Suprapubic skin (tissue), 4 donors: ENCODE data around the gene DERL2. TPM values are rescaled to one million over a fixed set of nuclear protein-coding genes. Genes with fewer than 3 reads are reported as not detected.
"Not testable (repeated sequence)": the region's sequence is repeated elsewhere in the genome, so short reads cannot be mapped to it uniquely, and the experiment has no call there.

Source experiments
- DNase-seq, 2 donors: peaks; one replicate each; pipeline ENCODE4 v3.0.0-alpha.2; 2019; ENCODE audit warnings: low spot score in 2 of 2
- H3K27ac ChIP-seq: fragments of 200-600 bp; sonication (generic); one replicate; pipeline ENCODE4 v1.5.1; 2019
- H3K27me3 ChIP-seq: fragments of 200-600 bp; sonication (generic); one replicate; pipeline ENCODE4 v1.5.1; 2019
- H3K36me3 ChIP-seq: fragments of 200-600 bp; sonication (generic); one replicate; pipeline ENCODE4 v1.5.1; 2019
- H3K4me1 ChIP-seq: fragments of 200-600 bp; sonication (generic); one replicate; pipeline ENCODE4 v1.5.1; 2019
- H3K4me3 ChIP-seq: fragments of 200-600 bp; sonication (generic); one replicate; pipeline ENCODE4 v1.5.1; 2019; ENCODE audit warnings: mild to moderate bottlenecking
- H3K9me3 ChIP-seq: fragments of 200-600 bp; sonication (generic); one replicate; pipeline ENCODE4 v1.5.1; 2019
- EP300 ChIP-seq: sonication (generic); formaldehyde crosslinking; IDR thresholded peaks from one replicate; pipeline ENCODE4 v1.6.1; 2017; ENCODE audit warnings: antibody characterized with exemption
- POLR2A ChIP-seq, 2 donors: fragments of 450-650 bp; IDR thresholded peaks; one replicate each; pipeline ENCODE4 v1.6.1; 2017; ENCODE audit warnings: antibody characterized with exemption in 2 of 2, mild to moderate bottlenecking in 2 of 2, moderate library complexity in 2 of 2
- POLR2AphosphoS5 ChIP-seq, 3 donors: sonication (generic); formaldehyde crosslinking; IDR thresholded peaks; one replicate each; pipeline ENCODE4 v1.6.1; 2017; ENCODE audit warnings: antibody characterized with exemption in 3 of 3
- WGBS: methylation state at CpG from one replicate; pipeline ENCODE4 v1.1.5; 2018; 5-methylcytosine and 5-hydroxymethylcytosine counted together
- total RNA-seq, 4 donors: library from RNA; depleted of rRNA; stranded (reverse); fragments of >200 nt; gene quantifications; one replicate each; pipeline ENCODE4 v1.1.0, GENCODE V29; 2016
- TF ChIP-seq, protein P1 (sequence below), 2 donors: fragments of 200-600 bp in 1 of 2; fragments of 450-650 bp in 1 of 2; sonication (generic) in 1 of 2; IDR thresholded peaks; one replicate each; pipeline ENCODE4 v1.5.1; 2016 to 2019; ENCODE audit warnings: antibody characterized with exemption in 2 of 2, mild to moderate bottlenecking in 1 of 2, moderate library complexity in 1 of 2

Gene DERL2
- total RNA-seq, 4 donors from 2014 or later, result 24.5 to 34.8 (median 25.3) TPM

- H3K4me3 ChIP-seq, result peak overlapping the region; percentile 72
- H3K4me1 ChIP-seq, result peaks cover 26% of the 10 kb centered on the region
- 4% methylated on average over 1 of the region's 1 CpG for WGBS
- no peak for DNase-seq
- TF ChIP-seq EP300 (no peak), POLR2A (IDR thresholded peaks at IDR 0.05) (no peak)
- TF ChIP-seq, protein P1, sequence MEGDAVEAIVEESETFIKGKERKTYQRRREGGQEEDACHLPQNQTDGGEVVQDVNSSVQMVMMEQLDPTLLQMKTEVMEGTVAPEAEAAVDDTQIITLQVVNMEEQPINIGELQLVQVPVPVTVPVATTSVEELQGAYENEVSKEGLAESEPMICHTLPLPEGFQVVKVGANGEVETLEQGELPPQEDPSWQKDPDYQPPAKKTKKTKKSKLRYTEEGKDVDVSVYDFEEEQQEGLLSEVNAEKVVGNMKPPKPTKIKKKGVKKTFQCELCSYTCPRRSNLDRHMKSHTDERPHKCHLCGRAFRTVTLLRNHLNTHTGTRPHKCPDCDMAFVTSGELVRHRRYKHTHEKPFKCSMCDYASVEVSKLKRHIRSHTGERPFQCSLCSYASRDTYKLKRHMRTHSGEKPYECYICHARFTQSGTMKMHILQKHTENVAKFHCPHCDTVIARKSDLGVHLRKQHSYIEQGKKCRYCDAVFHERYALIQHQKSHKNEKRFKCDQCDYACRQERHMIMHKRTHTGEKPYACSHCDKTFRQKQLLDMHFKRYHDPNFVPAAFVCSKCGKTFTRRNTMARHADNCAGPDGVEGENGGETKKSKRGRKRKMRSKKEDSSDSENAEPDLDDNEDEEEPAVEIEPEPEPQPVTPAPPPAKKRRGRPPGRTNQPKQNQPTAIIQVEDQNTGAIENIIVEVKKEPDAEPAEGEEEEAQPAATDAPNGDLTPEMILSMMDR (IDR thresholded peaks at IDR 0.05), result peak in 1 of 2 donors; percentile 6
- H3K27ac ChIP-seq, result peak overlapping the region; percentile 73
- H3K27me3 ChIP-seq, result no peaks in the 10 kb centered on the region
- no peaks in the 10 kb centered on the region for H3K9me3 ChIP-seq
- H3K36me3 ChIP-seq, result peaks cover 35% of the 10 kb centered on the region
Observed at GRCh38 chr17:5439446-5439764, 46.6 kb downstream of the DERL2 start.

GRCh38 chr17:5438716-5439445 lies 47.1 kb downstream of the DERL2 start, which contains the start of gene C1QBP:
Gene C1QBP (minus strand): TSS chr17:5439155. CDS start chr17:5439073, 82 bp downstream.
- no peaks in the 10 kb centered on the region for H3K9me3 ChIP-seq
- H3K27ac ChIP-seq, result peak within 1 kb of the TSS; percentile 73
- H3K4me1 ChIP-seq, result peaks cover 26% of the 10 kb centered on the region
- TF ChIP-seq, protein P1 (IDR thresholded peaks at IDR 0.05), result peak; percentile 99 to 100
- TF ChIP-seq POLR2A (IDR thresholded peaks at IDR 0.05) (peak in 1 of 2 donors; percentile 36), POLR2AphosphoS5 (IDR thresholded peaks at IDR 0.05) (peak in 2 of 3 donors; percentile 49 to 56), EP300 (no peak)
- WGBS, result 1% methylated on average over 35 of the region's 75 CpGs
- DNase-seq, result peak; percentile 92 to 93
- H3K27me3 ChIP-seq, result no peaks in the 10 kb centered on the region
- H3K36me3 ChIP-seq, result peaks cover 34% of the 10 kb centered on the region
- H3K4me3 ChIP-seq, result peak within 1 kb of the TSS; percentile 72

GRCh38 chr17:5437721-5438317 lies 48.2 kb downstream of the DERL2 start:
- Histone ChIP-seq H3K36me3 (peaks cover 37% of the 10 kb centered on the region), H3K4me1 (peaks cover 26% of the 10 kb centered on the region), H3K9me3 (no peaks in the 10 kb centered on the region), H3K4me3 (peak overlapping the region; percentile 72), H3K27me3 (no peaks in the 10 kb centered on the region), H3K27ac (no peak overlapping the region)
- 46% methylated on average over 5 of the region's 5 CpGs for WGBS
- no peak for DNase-seq
- no peak for TF ChIP-seq POLR2A (IDR thresholded peaks at IDR 0.05)

- H3K4me3 ChIP-seq, H3K9me3 ChIP-seq, H3K27me3 ChIP-seq, DNase-seq, H3K27ac ChIP-seq: not testable (repeated sequence)
- 88% methylated on average over 12 of the region's 12 CpGs for WGBS
- peaks cover 56% of the 10 kb centered on the region for H3K36me3 ChIP-seq
- peaks cover 32% of the 10 kb centered on the region for H3K4me1 ChIP-seq
Observed at GRCh38 chr17:5435781-5436315, 50.1 kb downstream of the DERL2 start.

DNA sequence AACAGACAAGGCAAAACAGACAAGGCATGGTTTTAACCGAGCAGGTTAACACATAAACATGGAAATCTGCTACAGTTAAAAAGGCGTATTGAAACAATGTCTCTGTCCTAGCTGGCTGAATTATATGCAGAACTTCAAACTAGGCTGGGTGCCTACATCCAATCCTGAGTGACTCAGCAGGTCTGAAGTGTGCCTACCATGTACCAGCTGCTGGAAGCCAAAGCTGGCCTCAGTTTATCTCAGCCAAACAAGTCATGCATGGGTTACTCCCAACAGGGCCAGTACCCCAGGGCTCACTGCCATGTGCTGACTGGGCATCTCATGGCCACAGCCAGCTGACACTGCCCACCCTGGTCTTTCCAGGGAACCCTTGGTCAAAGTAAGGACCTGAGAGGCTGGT lies 51.0 kb downstream of the DERL2 start:
- DNase-seq, result no peak
- Histone ChIP-seq H3K27ac (no peak overlapping the region), H3K4me3 (no peak overlapping the region), H3K27me3 (no peaks in the 10 kb centered on the region), H3K4me1 (peaks cover 32% of the 10 kb centered on the region), H3K36me3 (peaks cover 65% of the 10 kb centered on the region), H3K9me3 (no peaks in the 10 kb centered on the region)
- TF ChIP-seq, protein P1 (IDR thresholded peaks at IDR 0.05), result no peak
- TF ChIP-seq EP300 (no peak), POLR2AphosphoS5 (IDR thresholded peaks at IDR 0.05) (no peak), POLR2A (IDR thresholded peaks at IDR 0.05) (no peak)
- 89% methylated on average over 2 of the region's 2 CpGs for WGBS

- no peak for TF ChIP-seq EP300
- TF ChIP-seq, protein P1 (IDR thresholded peaks at IDR 0.05), result no peak
- no peak for TF ChIP-seq POLR2A (IDR thresholded peaks at IDR 0.05)
- TF ChIP-seq POLR2AphosphoS5 (IDR thresholded peaks at IDR 0.05), result no peak
- Histone ChIP-seq H3K9me3 (no peaks in the 10 kb centered on the region), H3K27ac (no peak overlapping the region), H3K27me3 (no peaks in the 10 kb centered on the region), H3K36me3 (peaks cover 86% of the 10 kb centered on the region), H3K4me3 (no peak overlapping the region), H3K4me1 (peaks cover 15% of the 10 kb centered on the region)
- WGBS, result 51% methylated on average over 3 of the region's 3 CpGs
- DNase-seq, result no peak
Observed at GRCh38 chr17:5431949-5432556, 53.9 kb downstream of the DERL2 start.

DNA sequence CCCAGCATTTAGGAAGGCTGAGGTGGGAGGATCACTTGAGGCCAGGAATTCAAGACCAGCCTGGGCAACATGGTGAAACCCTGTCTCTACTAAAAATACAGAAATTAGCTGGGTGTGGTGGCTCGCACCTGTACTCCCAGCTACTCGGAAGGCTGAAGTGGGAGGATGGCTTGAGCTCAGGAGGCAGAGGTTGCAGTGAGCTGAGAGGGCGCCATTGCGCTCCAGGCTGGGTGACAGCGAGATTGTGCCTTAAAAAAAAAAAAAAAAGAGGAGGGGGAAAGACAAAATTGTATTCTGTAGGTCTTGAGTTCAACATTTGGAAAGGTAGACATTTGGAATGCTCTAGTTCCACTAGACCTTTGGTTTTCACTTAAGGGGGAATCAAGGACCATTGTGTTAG lies 54.7 kb downstream of the DERL2 start:
- Histone ChIP-seq H3K4me1 (peaks cover 10% of the 10 kb centered on the region), H3K36me3 (peaks cover 90% of the 10 kb centered on the region)
- H3K4me3 ChIP-seq, H3K27me3 ChIP-seq, H3K27ac ChIP-seq, DNase-seq, H3K9me3 ChIP-seq: not testable (repeated sequence)
- WGBS, result 70% methylated on average over 5 of the region's 5 CpGs
